Activated CD4-positive, alpha-beta T cell treated with anti-CD3 and anti-CD28 coated beads, Interleukin-2, amount 10 ng/mL, durations not matched to agents 24 days and 14 days (primary cell): ENCODE data around the gene TMEM132C. TPM values are rescaled to one million over a fixed set of nuclear protein-coding genes. Genes with fewer than 3 reads are reported as not detected.

Source experiments
- DNase-seq: peaks from one replicate; pipeline ENCODE4 v3.0.0; 2022
- H3K27ac Mint-ChIP-seq: one replicate; pipeline ENCODE4 v1.8.0; 2022; ENCODE audit warnings: mild to moderate bottlenecking, mixed read lengths
- H3K27me3 Mint-ChIP-seq: one replicate; pipeline ENCODE4 v1.8.0; 2022; ENCODE audit warnings: mixed read lengths
- H3K36me3 Mint-ChIP-seq: one replicate; pipeline ENCODE4 v1.8.0; 2022; ENCODE audit warnings: low read depth, mild to moderate bottlenecking, mixed read lengths
- H3K4me1 Mint-ChIP-seq: one replicate; pipeline ENCODE4 v1.8.0; 2021; ENCODE audit warnings: mixed read lengths
- H3K4me3 Mint-ChIP-seq: one replicate; pipeline ENCODE4 v1.8.0; 2022; ENCODE audit warnings: mild to moderate bottlenecking, moderate library complexity, mixed read lengths
- H3K9me3 Mint-ChIP-seq: one replicate; pipeline ENCODE4 v1.8.0; 2021; ENCODE audit warnings: mixed read lengths
- intact Hi-C: fragments of 100-400 bp; cut with micrococcal nuclease; formaldehyde crosslinking; loops from one replicate; pipeline ENCODE4 v1.15.1; 2023
- total RNA-seq: library from RNA; stranded (reverse); gene quantifications from 2 replicates; pipeline ENCODE4 v1.2.3, GENCODE V29; 2022

The TMEM132C gene
- total RNA-seq, 1 donor from 2014 or later: not detected

GRCh38 chr12:128606538-128606937 lies 339.6 kb downstream of the TMEM132C start:
- intact Hi-C loops: no loop called here
- no peak for DNase-seq
- Mint-ChIP-seq H3K4me1 (no peaks in the 10 kb centered on the region), H3K27me3 (no peaks in the 10 kb centered on the region), H3K4me3 (no peak overlapping the region), H3K9me3 (no peaks in the 10 kb centered on the region), H3K36me3 (no peaks in the 10 kb centered on the region), H3K27ac (no peak overlapping the region)

DNA sequence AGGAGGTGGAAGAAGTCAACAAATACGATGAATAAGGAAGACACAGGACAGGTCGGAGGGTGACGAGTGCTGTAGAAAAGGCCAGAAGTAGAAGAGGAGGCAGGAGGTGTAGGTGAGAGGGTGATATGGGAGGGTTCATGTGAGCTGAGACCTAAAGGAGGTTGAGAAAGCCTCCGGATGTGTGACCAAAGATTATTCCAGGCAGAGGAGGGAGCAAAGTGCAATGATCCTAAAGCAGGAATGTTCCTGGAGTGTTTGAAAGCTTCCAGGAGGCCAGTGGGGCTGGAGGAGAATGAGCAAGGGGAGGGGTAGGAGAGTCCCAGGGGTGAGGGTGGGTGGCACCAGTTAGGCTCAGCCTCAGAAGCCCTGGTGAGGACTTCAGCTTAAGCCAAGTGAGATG lies 340.0 kb downstream of the TMEM132C start:
- Mint-ChIP-seq H3K4me1 (no peaks in the 10 kb centered on the region), H3K27me3 (no peaks in the 10 kb centered on the region), H3K36me3 (no peaks in the 10 kb centered on the region), H3K9me3 (no peaks in the 10 kb centered on the region), H3K27ac (no peak overlapping the region), H3K4me3 (no peak overlapping the region)
- DNase-seq: no peak
- intact Hi-C loops: no loop called here

- Mint-ChIP-seq H3K27ac (no peak overlapping the region), H3K36me3 (no peaks in the 10 kb centered on the region), H3K9me3 (no peaks in the 10 kb centered on the region), H3K4me3 (no peak overlapping the region), H3K4me1 (no peaks in the 10 kb centered on the region), H3K27me3 (no peaks in the 10 kb centered on the region)
- no peak for DNase-seq
- intact Hi-C loops: no loop called here
Observed at GRCh38 chr12:128607641-128608040, 340.7 kb downstream of the TMEM132C start.

- no peaks in the 10 kb centered on the region for H3K9me3 Mint-ChIP-seq
- H3K27me3 Mint-ChIP-seq: no peaks in the 10 kb centered on the region
- H3K4me1 Mint-ChIP-seq: no peaks in the 10 kb centered on the region
- intact Hi-C loops: no loop called here
- no peak overlapping the region for H3K27ac Mint-ChIP-seq
- no peaks in the 10 kb centered on the region for H3K36me3 Mint-ChIP-seq
- no peak overlapping the region for H3K4me3 Mint-ChIP-seq
- DNase-seq: no peak
Observed at GRCh38 chr12:128609861-128610260, 342.9 kb downstream of the TMEM132C start.

DNA sequence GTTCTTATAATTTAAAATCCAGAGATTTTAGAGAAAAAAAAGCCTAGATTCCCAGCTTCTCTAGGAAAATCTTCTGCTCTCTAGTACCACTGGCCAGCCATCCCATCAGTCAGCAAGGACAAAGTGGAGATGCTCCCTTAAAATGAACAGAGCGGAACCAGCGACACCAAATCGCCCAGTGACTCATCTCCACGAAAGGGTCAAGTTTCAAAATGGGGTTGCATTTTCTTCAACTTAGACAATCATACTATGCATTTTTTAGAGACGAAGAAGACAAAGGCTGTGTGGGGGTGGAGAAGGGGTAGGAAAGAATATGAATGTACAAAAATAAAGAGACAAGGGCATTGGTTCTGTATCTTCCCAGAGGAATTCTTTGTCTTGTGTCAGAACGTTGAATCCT lies 344.8 kb downstream of the TMEM132C start:
- Mint-ChIP-seq H3K36me3 (no peaks in the 10 kb centered on the region), H3K27ac (no peak overlapping the region), H3K27me3 (no peaks in the 10 kb centered on the region), H3K9me3 (no peaks in the 10 kb centered on the region), H3K4me3 (no peak overlapping the region), H3K4me1 (no peaks in the 10 kb centered on the region)
- DNase-seq: no peak
- intact Hi-C loops: no loop called here

- no peaks in the 10 kb centered on the region for H3K27me3 Mint-ChIP-seq
- H3K4me1 Mint-ChIP-seq: no peaks in the 10 kb centered on the region
Observed at GRCh38 chr12:128612150-128612850, 345.3 kb downstream of the TMEM132C start.

GRCh38 chr12:128613837-128614590 lies 347.0 kb downstream of the TMEM132C start:
- Mint-ChIP-seq H3K27me3 (no peaks in the 10 kb centered on the region), H3K36me3 (no peaks in the 10 kb centered on the region), H3K9me3 (peaks cover 6% of the 10 kb centered on the region), H3K4me1 (no peaks in the 10 kb centered on the region), H3K4me3 (no peak overlapping the region), H3K27ac (no peak overlapping the region)
- no peak for DNase-seq
- intact Hi-C loops: no loop called here

More at GRCh38 chr12:128612150-128612850, 345.3 kb downstream of the TMEM132C start:
- peaks cover 2% of the 10 kb centered on the region for H3K9me3 Mint-ChIP-seq
- H3K36me3 Mint-ChIP-seq: no peaks in the 10 kb centered on the region
- H3K4me3 Mint-ChIP-seq: no peak overlapping the region
- no peak overlapping the region for H3K27ac Mint-ChIP-seq
- DNase-seq: no peak
- intact Hi-C loops: no loop called here

DNA sequence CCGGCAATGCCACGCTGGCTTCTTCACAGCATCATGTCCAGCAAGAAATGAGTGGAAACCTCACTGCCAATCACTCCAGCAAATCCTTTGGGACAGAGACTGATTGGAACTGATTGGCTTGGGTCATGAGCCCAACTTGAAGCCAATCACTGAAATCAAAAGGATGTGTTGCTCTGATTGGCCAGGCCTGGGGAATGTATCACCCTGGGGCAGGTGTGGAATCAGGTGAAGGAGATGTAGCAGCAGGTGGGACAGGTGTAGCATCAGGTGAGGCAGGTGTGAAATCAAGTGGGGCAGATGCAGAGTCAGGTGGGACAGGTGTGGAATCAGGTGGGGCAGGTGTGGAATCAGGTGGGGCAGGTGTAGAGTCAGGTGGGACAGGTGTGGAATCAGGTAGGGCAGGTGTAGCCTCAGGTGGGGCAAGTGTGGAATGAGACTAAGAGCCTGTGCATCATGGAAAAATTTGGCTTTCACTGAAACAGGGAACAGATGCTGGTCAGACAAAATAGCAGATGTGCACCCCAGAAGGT lies 350.4 kb downstream of the TMEM132C start:
- H3K4me1 Mint-ChIP-seq: no peaks in the 10 kb centered on the region
- intact Hi-C loops: no loop called here
- H3K4me3 Mint-ChIP-seq: no peak overlapping the region
- H3K27me3 Mint-ChIP-seq: no peaks in the 10 kb centered on the region
- DNase-seq: no peak
- H3K27ac Mint-ChIP-seq: no peak overlapping the region
- no peaks in the 10 kb centered on the region for H3K36me3 Mint-ChIP-seq
- peaks cover 6% of the 10 kb centered on the region for H3K9me3 Mint-ChIP-seq

DNA sequence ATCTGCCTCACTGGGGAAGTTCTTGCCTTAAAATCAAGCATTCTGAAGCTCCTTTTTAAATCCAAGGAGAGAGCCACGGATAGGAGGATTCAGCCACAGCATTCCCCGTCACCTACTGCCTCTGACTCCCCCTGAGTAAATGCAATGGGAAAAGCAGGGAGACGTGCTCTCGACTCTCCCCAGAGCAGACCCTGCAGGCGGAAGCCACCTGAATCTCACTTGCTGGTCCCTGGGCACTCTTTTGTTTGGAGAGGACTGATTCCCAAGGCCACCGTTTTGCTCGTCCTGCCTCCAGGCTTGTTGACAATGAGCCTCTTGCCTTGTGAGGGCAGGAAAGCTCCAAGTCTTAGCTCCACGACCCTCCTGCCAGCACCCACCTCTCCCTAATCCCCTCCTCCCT lies 352.3 kb downstream of the TMEM132C start:
- Mint-ChIP-seq H3K27me3 (no peaks in the 10 kb centered on the region), H3K9me3 (peaks cover 6% of the 10 kb centered on the region), H3K4me3 (no peak overlapping the region), H3K4me1 (no peaks in the 10 kb centered on the region), H3K36me3 (no peaks in the 10 kb centered on the region), H3K27ac (no peak overlapping the region)
- DNase-seq: no peak
- intact Hi-C loops: no loop called here

DNA sequence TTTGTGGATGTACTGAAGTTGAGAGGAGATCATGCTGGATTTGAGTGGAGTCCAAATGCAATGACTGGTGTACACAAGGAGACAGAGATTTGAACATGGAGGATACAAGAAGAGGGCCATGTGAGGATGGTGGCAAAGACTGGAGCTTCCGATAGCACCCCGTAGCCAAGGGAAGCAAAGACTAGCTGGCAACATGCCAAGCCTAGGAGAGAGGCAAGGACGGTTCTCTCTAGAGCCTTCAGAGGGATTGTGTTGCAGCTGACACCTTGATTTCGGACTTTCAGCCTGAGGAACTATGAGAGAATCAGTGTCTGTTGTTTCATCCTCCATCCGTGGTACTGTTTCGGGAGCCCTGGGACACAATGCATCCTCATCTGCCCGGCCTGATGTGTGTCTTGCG lies 354.3 kb downstream of the TMEM132C start:
- H3K4me3 Mint-ChIP-seq: no peak overlapping the region
- H3K4me1 Mint-ChIP-seq: no peaks in the 10 kb centered on the region
- no peak overlapping the region for H3K27ac Mint-ChIP-seq
- H3K9me3 Mint-ChIP-seq: peaks cover 6% of the 10 kb centered on the region
- no peaks in the 10 kb centered on the region for H3K27me3 Mint-ChIP-seq
- intact Hi-C loops: no loop called here
- DNase-seq: no peak
- H3K36me3 Mint-ChIP-seq: no peaks in the 10 kb centered on the region

- H3K27me3 Mint-ChIP-seq: no peaks in the 10 kb centered on the region
- H3K4me3 Mint-ChIP-seq: no peak overlapping the region
- peaks cover 5% of the 10 kb centered on the region for H3K9me3 Mint-ChIP-seq
- H3K27ac Mint-ChIP-seq: no peak overlapping the region
- no peaks in the 10 kb centered on the region for H3K36me3 Mint-ChIP-seq
- intact Hi-C loops: no loop called here
- no peaks in the 10 kb centered on the region for H3K4me1 Mint-ChIP-seq
- DNase-seq: no peak
Observed at GRCh38 chr12:128623748-128624147, 356.8 kb downstream of the TMEM132C start.

GRCh38 chr12:128626808-128627320 lies 359.9 kb downstream of the TMEM132C start:
- H3K27ac Mint-ChIP-seq: no peak overlapping the region
- no peaks in the 10 kb centered on the region for H3K4me1 Mint-ChIP-seq
- H3K9me3 Mint-ChIP-seq: peaks cover 5% of the 10 kb centered on the region
- no peak overlapping the region for H3K4me3 Mint-ChIP-seq
- no peaks in the 10 kb centered on the region for H3K36me3 Mint-ChIP-seq
- intact Hi-C loops: no loop called here
- no peaks in the 10 kb centered on the region for H3K27me3 Mint-ChIP-seq
- DNase-seq: no peak

DNA sequence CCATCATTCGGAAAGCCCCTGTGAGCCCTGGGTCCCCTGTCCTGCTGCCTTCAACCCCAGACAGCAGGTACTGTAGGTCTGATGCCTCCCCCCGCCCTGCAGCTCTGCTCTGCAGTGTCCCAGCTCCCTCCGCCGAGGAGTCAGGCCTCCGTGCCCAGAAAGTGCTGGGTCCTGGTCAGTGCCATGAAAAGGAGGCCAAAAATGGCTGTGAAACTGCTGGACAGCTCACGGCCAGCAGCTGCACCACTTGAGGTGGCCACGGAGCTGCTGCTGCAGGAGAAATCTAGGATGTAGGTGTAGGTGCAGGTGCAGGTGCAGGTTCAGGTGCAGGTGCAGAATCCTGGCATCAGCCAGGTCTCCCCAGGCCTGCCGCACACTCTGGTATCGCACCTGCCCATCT lies 360.7 kb downstream of the TMEM132C start:
- Mint-ChIP-seq H3K36me3 (no peaks in the 10 kb centered on the region), H3K27me3 (no peaks in the 10 kb centered on the region), H3K9me3 (peaks cover 5% of the 10 kb centered on the region), H3K4me3 (no peak overlapping the region), H3K4me1 (no peaks in the 10 kb centered on the region), H3K27ac (no peak overlapping the region)
- intact Hi-C loops: no loop called here
- no peak for DNase-seq

GRCh38 chr12:128629979-128630378 lies 363.0 kb downstream of the TMEM132C start:
- intact Hi-C loops: no loop called here
- no peak overlapping the region for H3K4me3 Mint-ChIP-seq
- no peaks in the 10 kb centered on the region for H3K27me3 Mint-ChIP-seq
- DNase-seq: no peak
- H3K9me3 Mint-ChIP-seq: peaks cover 5% of the 10 kb centered on the region
- H3K4me1 Mint-ChIP-seq: no peaks in the 10 kb centered on the region
- H3K27ac Mint-ChIP-seq: no peak overlapping the region
- H3K36me3 Mint-ChIP-seq: no peaks in the 10 kb centered on the region
